GM18519 (cell line): ENCODE measurements around the gene MTRFR.
"Not testable (repeated sequence)": the region's sequence is repeated elsewhere in the genome, so short reads cannot be mapped to it uniquely, and the experiment has no call there.

Source experiments
- ATAC-seq: cut with Tn5 transposase; IDR thresholded peaks from one replicate; pipeline ENCODE4 v1.9.1; 2021; ENCODE audit warnings: mild to moderate bottlenecking, moderate library complexity; ENCODE audit not compliant: unreplicated experiment, low FRiP score

MTRFR gene

DNA sequence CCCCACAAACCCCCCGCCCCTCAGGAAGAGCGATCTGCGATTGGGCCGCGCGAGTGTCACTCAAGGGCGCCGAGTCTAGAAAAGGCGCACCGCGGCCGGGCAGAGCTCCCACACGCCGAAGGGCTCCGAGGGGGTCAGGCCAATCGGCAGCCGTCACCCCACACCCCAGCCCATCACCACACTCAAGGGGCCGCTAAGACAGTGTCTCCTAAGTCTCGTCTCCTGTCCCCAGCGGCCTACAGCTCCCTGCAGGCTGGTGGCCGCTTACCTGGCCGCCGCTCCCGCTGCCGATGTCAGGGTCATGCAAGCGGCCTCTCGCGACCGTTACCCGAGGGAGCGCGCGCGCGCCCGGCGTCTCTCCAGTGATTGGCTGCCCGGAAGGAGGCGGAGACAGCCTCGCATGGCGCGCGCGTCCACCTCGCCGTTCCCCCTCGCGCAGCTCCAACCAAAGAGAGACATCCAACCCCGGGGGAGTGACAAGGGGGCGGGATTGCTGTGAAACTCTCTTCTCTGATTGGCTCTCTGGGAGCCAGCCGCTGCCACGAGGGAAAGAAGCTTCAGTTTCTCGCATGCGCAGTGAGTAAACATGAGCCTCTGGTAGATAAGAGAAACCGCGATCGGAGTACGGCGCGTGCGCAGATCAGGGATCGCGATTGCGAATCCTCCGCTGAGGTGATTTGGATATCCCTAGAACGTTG, at the start of gene MTRFR, which contains the start of gene MPHOSPH9:
Gene MTRFR (plus strand): TSS at position 630 of the 698 bp plus-strand sequence. CDS start 20,239 bp downstream, outside the sequence.
Gene MPHOSPH9 (minus strand): TSS at position 335 of the 698 bp plus-strand sequence. CDS start 2,777 bp downstream, outside the sequence.
- ATAC-seq, result peak; percentile 66

DNA sequence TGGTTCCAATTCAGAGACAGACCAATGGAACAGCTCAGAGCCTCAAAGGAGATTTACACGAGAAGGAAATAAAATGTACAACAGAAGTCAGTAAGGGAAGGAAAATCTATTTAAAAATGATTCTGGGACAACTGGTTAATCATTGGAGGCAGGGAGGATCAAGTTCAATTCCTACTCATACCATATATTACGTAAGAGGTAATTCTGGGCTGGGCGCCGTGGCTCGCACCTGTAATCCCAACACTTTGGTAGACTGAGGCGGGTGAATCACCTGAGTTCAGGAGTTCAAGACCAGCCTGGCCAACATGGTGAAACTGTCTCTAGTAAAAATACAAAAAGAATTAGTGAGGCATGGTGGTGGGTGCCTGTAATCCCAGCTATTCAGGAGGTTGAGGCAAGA, 45.6 kb upstream of the MTRFR start:
- ATAC-seq, result no peak

DNA sequence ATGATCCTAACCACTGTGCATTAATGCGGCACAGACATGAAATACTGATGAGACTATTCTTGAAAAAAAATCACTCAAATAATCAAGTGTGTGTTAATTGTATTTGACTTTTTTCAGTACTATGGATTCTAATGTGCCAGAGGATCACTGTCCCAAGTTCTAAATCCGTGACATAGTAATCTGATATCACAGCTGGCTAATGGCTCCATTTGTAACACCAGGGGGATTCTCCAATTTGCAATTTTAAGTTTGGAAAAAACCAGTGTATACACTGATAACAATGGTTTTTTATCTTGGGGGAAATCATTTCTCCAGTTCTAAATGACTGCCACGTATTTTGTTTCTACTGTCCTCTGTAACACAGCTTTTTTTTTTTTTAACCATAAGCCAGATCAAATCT, 33.3 kb upstream of the MTRFR start:
- no peak for ATAC-seq

DNA sequence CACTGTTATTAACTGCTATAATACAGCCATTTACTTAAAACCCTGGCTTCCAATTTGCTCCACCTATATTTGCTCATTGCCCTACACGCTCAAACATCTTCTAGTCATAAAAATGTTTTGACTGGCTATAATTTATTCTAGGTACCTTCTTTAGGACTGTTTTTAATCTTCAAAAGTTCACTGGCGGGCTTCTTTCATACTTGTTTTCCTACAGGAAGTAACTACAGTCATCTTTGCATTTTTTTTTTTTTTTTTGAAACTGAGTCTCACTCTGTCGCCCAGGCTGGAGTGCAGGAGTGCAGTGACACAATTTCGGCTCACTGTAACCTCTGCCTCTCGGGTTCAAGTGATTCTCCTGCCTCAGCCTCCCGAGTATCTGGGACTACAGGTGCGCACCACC, 32.8 kb upstream of the MTRFR start:
- ATAC-seq, result no peak

DNA sequence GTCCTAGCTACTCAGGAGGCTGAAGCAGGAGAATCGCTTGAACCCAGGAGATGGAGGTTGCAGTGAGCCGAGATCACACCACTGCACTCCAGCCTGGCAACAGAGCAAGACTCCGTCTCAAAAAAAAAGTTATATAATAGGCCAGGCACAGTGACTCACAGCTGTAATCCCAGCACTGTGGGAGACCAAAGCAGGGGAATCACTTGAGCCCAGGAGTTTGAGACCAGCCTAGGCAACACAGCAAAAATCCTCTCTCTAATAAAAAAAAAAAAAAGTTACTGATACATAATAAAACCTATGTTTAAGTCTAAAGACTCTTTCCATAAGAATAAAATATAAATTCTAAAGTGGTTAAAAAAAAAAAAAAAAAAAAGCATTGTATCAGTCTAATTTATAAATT, 26.4 kb upstream of the MTRFR start:
- not testable (repeated sequence) for ATAC-seq

DNA sequence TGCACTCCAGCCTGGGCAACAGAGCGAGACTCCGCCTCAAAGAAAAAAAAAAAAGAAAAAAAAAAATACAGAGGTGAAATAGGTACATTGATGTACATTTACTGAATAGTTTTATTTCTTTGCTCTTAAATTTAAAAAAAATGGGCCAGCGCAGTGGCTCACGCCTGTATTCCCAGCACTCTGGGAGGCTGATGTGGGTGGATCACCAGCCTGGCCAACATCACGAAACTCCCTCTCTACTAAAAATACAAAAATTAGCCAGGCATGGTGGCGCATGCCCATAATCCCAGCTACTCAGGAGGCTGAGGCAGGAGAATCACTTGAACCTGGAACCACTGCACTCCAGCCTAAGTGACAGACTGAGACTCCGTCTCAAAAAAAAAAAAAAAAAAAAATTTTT, 25.4 kb upstream of the MTRFR start:
- not testable (repeated sequence) for ATAC-seq

DNA sequence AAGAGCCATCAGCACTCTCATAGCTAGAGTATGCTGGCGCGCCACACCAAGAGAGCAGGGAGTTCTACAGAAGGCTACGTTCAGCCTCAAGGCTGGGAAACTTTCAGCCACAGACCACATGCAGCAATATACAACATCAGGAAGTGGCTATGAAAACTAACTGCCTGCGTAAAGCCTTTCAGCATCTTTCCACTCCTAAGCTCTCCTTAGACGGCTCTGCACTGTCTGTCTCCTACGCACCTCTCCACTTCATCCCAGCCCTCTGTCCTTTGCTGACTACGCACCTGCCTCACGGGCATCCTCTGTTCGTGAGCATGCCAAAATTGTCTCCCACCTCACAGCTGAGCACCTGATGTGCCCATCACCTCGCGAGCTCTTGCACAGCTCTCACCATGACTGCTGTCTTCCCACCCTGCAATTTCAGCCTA, 10.0 kb upstream of the MTRFR start:
- ATAC-seq, result no peak

DNA sequence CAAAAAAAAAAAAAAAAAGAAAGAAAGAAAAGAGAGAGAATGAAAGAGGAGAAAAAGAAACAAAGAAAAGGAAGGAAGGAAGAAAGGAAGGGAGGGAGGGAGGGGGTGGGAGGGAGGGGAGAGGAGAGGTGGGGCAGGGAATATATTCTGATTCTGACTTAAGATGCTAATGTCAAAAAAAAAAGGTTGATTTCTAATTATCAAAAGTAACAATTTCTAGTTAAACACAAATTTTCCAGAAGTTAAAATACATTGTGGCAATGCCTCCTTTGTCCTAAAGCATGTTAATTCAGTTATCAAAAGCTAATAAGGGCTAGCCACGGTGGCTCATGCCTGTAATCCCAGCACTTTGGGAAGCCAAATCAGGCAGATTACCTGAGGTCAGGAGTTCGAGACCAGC, 7.8 kb upstream of the MTRFR start:
- ATAC-seq, result no peak

DNA sequence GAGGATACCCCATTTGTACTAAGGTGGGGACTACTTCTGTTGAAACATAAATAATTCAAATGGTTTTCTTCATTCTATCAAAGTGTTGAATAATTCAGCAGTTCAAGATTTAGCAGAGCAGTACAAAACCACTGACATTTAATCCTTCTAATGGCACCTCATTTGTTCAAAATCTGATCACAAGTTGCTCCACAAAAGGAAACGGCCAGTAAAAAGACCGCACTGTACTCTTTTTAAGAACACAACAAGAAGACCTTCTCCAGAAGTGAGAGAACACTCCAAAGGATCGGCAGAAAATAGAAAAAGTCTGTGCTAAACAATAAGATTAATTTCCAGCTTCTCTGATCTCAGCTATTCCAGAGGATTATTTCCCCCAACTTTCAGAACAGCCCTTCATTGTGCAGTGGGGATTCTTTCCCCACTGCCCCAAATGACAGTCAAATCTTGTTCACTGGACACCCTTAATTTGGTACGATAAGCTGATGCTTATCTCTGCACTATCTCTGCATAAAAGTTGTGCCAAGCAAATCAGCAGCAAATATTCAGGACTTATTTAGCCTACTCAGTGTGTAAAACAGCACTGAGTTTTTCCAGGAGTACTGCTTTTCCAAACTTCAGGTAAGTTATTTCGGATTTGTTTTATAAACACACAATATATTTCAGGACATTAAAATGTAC, 5.5 kb upstream of the MTRFR start:
- no peak for ATAC-seq

DNA sequence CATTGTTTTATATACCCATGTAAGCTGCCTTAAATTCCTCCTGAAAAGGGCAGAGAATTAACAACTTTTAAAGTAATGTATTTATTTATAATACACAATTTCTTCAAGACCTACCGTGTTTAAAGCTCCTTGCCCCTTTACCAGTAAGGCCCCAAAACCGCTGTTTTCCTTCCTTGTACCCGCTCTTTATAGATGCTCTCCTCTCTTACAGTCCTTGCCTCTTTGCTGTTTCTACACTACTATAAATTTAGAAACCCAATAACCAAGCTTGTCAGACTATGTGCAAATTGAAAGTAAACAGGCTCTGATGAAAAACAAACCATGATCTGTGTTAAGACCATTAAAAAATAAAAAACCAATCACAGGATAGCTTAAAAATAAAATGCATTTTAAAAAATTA, 4.2 kb upstream of the MTRFR start:
- no peak for ATAC-seq

DNA sequence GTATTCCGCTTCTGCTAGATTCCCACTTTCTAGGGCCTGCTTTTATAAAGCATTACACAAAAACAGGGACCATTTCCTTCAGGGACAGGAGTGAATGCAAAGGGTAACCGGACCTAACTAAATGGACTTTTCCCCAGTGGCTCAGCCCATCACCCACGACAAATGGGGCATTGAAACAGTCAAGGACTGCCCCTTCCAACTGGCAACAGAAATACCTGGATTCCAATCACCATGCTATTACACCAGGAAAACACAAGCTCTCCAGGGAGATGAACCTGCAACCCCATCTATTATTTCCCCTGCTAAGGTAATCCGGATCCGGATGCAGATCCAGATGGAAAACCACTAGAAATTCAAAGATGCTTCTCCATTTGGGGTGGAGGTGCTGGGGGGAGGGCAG, 1.3 kb upstream of the MTRFR start:
- no peak for ATAC-seq

DNA sequence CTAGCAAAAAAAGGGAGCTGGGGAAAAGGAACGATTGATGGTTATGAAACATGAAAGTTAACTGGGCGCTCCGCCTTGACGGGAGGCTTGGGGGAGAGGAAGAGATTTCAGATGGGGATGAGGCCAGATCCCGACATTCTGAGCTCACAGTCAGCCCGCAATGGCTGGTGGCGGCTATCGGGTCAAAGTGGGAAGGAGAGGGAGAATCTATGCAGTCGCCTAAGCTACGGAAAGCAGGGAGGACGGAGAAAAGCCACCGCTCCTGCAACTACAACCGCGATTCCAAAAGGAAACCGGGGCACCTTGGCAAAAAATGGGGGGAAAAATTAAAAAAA, 797 bp upstream of the MTRFR start:
- no peak for ATAC-seq

DNA sequence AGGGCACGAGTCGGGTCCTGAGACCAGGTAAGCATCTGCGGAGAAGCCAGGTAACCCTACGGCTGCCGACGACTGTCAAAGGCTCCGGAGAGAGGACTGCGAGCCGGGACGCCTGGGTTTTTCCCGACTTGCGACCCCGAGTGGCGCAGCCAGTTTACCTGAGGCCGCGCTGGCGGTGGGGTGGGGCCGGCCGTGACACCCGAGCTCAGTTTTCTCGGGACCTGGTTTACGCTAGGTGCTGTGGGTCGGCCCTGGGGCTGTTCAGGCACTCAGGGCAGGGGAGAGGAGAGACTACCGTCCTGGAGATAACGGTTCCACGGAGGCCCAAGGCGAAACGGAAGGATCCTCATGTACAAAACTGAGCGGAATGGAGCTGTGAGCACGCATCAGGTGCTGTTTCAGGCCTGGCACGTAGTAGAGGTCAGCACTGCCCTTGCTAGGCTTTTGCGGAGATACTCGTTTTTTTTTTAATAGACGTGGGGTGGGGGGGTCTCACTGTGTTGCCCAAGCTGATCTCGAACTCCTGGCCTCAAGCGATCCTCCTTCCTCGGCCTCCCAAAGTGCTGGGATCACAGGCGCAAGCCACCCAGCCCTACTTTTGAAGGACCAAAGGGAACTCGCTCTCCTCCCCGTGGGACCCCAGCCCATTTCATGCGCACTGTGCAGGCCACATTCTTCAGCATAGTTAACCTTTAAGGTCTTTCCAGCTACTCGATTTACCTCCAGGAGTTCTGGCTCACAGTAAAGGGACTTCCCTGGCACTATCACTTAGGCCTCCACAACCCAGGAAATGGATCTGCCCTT, 471 bp downstream of the MTRFR start:
- no peak for ATAC-seq

DNA sequence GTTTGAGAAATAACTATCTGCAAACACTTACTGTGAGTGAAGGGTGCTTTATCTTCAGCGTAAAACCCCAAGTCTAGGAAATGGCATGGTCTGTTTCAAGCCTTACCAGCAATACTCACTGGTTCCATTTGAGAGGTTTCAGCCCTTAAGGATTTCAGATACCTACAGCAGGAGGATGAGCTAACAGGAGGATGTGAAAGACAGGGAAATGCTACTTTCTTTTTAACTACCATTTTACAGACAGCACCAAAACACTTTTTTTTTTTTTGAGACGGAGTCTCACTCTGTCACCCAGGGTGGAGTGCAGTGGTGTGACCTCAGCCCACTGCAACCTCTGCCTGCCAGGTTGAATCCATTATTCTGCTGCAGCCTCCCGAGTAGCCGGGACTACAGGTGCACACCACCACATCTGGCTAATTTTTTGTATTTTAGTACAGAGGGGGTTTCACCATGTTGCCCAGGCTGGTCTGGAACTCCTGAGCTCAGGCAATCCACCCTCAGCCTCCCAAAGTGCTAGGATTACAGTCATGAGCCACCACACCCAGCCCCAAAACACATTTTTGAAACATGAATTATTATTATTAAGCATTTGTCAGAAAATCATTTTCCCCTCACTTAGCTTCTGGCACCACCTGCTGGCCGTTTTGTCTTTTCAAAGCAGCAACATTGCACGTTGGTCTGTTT, 4.6 kb downstream of the MTRFR start:
- ATAC-seq, result no peak

DNA sequence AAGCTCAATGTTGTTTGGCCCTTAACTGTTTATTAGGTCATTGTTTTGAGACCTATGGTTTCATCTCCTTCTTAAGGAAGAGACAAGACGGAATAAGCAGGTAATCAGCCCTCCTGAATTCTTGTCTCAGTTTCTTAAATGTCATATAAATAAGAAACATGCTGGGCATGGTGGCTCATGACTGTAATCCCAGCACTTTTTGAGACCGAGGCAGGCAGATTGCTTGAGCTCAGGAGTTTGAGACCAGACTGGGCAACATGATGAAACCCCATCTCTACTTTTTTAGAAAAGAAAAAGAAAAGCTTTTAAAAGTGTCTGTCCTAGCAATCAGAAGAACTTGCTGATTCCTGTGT, 5.1 kb downstream of the MTRFR start:
- no peak for ATAC-seq

DNA sequence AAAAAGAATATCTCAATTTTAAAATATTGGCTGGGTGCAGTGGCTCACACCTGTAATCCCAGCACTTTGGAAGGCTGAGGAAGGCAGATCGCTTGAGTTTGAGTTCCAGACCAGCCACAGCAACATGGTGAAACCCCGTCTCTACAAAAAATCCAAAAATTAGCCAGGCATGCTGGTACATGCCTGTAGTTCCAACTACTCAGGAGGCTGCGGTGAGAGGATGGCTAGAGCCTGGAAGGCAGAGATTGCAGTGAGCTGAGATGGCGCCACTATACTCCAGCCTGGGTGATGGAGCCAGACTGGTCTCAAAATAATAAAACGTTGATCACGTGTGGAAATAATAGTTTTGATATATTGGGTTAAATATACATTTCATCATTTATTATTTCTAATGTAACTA, 5.7 kb downstream of the MTRFR start:
- no peak for ATAC-seq

DNA sequence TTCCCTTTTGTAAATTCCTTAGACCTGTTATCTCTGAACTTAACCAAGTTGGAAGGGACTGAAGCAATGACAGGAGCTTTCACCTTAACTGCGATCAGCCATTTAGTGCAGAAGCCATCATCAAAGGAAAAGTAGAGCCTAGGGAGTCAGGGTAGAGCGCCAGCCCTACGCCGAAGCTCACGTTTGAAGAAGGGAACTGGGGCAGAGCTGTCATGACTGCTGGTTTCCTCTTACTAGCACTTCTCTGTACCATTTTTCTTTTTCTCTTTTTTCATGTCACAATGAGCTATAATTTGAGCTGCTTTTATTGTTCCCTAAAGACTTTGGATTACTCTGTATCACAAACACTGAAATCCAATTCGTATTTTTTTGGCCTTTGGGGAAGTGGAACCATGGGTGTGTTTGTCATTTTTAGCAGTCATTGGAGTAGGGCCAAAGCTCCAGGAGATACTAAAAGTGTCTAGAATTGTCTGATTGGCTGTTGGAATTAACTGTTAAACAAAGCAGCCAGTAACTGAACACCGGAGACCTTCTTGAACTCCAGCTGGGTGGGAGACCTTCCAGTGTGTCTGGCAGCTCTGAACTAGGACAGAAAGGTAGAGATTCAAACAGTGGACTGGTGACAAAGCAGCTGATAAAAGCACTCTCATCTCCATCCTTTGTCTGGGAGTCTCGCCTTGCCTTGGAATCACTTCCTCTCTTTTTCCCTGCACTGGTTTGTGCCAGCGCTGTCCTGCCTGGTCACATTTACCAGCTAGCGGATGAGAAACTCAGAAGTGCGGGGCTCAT, 9.1 kb downstream of the MTRFR start:
- ATAC-seq, result no peak

DNA sequence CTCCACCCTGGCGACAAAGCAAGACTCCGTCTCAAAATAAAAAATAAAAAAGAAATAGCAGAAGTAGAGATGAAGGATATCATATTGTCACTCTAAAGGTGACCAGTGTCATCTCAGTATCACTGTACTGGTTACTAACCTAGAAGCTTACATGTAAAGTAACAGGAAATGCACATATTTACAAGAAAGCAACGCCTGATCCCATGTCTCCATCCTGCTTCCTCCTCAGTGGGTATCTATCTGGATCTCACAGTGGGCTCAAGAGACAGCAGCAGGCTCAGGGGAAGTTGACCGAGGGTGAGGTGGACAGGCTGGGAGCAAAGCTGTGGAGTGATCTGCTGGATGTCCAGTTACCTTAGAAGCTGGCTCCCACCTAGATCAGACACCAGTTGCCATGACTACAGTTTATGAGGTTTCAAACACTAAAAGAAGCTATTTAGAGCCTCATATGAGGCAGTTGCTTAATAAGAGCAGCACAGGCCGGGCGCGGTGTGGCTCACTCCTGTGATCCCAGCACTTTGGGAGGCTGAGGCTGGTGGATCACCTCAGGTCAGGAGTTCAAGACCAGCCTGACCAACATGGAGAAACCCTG, 10.5 kb downstream of the MTRFR start:
- ATAC-seq, result no peak

DNA sequence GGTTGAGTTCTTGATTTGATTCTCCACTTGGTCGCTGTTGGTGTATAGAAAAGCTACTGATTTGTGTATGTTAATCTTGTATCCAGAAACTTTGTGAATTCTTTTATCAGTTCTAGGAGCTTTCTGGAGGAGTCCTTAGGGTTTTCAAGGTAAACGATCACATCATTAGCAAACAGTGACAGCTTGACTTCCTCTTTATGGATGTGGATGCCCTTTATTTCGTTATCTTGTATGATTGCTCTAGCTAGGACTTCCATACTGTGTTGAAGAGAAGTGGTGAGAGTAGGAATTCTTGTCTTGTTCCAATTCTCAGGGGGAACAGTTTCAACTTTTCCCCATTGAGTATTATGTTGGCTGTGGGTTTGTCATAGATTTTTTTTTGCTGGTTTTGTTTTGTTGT, 12.4 kb downstream of the MTRFR start:
- no peak for ATAC-seq

DNA sequence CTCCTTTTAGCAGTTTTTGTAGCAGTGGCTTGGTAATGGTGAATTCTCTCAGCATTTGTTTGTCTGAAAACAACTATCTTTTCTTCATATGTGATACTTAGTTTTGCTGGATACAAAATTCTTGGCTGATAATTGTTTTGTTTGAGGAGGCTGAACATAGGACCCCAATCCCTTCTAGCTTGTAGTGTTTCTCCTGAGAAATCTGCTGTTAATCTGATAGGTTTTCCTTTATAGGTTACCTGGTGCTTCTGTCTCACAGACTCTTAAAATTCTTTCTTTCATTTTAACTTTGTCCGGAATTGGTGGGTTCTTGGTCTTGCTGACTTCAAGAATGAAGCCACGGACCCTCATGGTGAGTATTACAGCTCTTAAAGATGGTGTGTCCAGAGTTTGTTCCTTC, 14.9 kb downstream of the MTRFR start:
- not testable (repeated sequence) for ATAC-seq
